H1 (cell line): ENCODE data around the gene SLC12A4. TPM values are rescaled to one million over a fixed set of nuclear protein-coding genes. Genes with fewer than 3 reads are reported as not detected.
"Not testable (repeated sequence)": the region's sequence is repeated elsewhere in the genome, so short reads cannot be mapped to it uniquely, and the experiment has no call there.

Experiments used
- CTCF ChIA-PET: fragments of 300-600 bp; sonication (Branson Sonifier 250); formaldehyde crosslinking; loops from one replicate; lab custom pipeline; 2021; ENCODE audit not compliant: partially characterized antibody; lab: Charles Lee
- POLR2A ChIA-PET: fragments of 300-600 bp; sonication (Branson Sonifier 250); formaldehyde crosslinking; loops from one replicate; lab custom pipeline; 2021; ENCODE audit warnings: inconsistent platforms; ENCODE audit not compliant: partially characterized antibody; lab: Charles Lee
- DNase-seq, 2 experiments: peaks; one replicate each; pipeline versions ENCODE4 v3.0.0 to v3.0.0-alpha.2; 2010 to 2022; ENCODE audit warnings: low spot score in 2 of 2, low read depth in 1 of 2, mixed read lengths in 1 of 2
- FAIRE-seq: peaks from 2 replicates; lab custom pipeline; 2011; peaks lifted over from hg19 to GRCh38; lab: Jason Lieb, UNC
- H2AFZ ChIP-seq: 2 replicates; pipeline ENCODE4 v1.8.1; 2012; ENCODE audit warnings: low read length, inconsistent platforms
- H2AK5ac ChIP-seq: 2 replicates; pipeline ENCODE4 v1.6.1; 2013; ENCODE audit warnings: low read depth, low read length
- H2BK120ac ChIP-seq: replicated peaks from 2 replicates; pipeline ENCODE3; 2013; ENCODE audit warnings: low read depth, low read length, inconsistent platforms
- H2BK12ac ChIP-seq: 2 replicates; pipeline ENCODE4 v1.6.1; 2013; ENCODE audit warnings: low read depth, low read length
- H2BK15ac ChIP-seq: 2 replicates; pipeline ENCODE4 v1.6.1; 2013; ENCODE audit warnings: low read length
- H2BK20ac ChIP-seq: 2 replicates; pipeline ENCODE4 v1.6.1; 2013; ENCODE audit warnings: low read length
- H2BK5ac ChIP-seq: 2 replicates; pipeline ENCODE4 v1.6.1; 2013; ENCODE audit warnings: low read depth, low read length
- H3K14ac ChIP-seq: 2 replicates; pipeline ENCODE4 v1.6.1; 2013; ENCODE audit warnings: inconsistent platforms; ENCODE audit not compliant: insufficient read length
- H3K18ac ChIP-seq: 2 replicates; pipeline ENCODE4 v1.6.1; 2013; ENCODE audit warnings: low read length; ENCODE audit errors: extremely low read depth
- H3K23ac ChIP-seq: 2 replicates; pipeline ENCODE4 v1.6.1; 2013; ENCODE audit warnings: inconsistent platforms; ENCODE audit not compliant: insufficient read length
- H3K23me2 ChIP-seq: 2 replicates; pipeline ENCODE4 v1.6.1; 2013; ENCODE audit warnings: low read depth, low read length
- H3K27ac ChIP-seq: 2 replicates; pipeline ENCODE4 v1.6.1; 2011; ENCODE audit warnings: low read depth, low read length, inconsistent platforms
- H3K27me3 ChIP-seq, 4 experiments: replicated peaks in 1 of 4; 1 replicate in 1 of 4; 2 replicates in 3 of 4; pipeline versions ENCODE4 v1.6.1 to v1.8.1; 2011 to 2013; ENCODE audit warnings: low read length in 3 of 4, mild to moderate bottlenecking in 3 of 4, inconsistent platforms in 2 of 4, mixed read lengths in 2 of 4, moderate library complexity in 1 of 4; ENCODE audit not compliant: control insufficient read depth in 3 of 4, insufficient read depth in 3 of 4; ENCODE audit errors: extremely low read depth in 1 of 4
- H3K36me3 ChIP-seq, 4 experiments: 2 replicates each; pipeline versions ENCODE4 v1.6.1 to v1.8.1; 2011 to 2013; ENCODE audit warnings: mild to moderate bottlenecking in 4 of 4, low read length in 3 of 4, moderate library complexity in 2 of 4, control low read depth in 1 of 4, inconsistent platforms in 1 of 4; ENCODE audit not compliant: insufficient read depth in 4 of 4, control insufficient read depth in 2 of 4
- H3K4ac ChIP-seq: replicated peaks from 2 replicates; pipeline ENCODE3; 2013; ENCODE audit warnings: low read length, low read depth, mixed read lengths, inconsistent platforms; ENCODE audit not compliant: insufficient read length
- H3K4me1 ChIP-seq, 4 experiments: replicated peaks in 1 of 4; 1 replicate in 1 of 4; 2 replicates in 3 of 4; pipeline versions ENCODE4 v1.6.1 to v1.8.1; 2011 to 2013; ENCODE audit warnings: low read length in 3 of 4, inconsistent platforms in 2 of 4, mixed read lengths in 1 of 4; ENCODE audit not compliant: insufficient read depth in 4 of 4, control insufficient read depth in 3 of 4
- H3K4me2 ChIP-seq, 2 experiments: 2 replicates each; pipeline versions ENCODE4 v1.6.1 to v1.8.1; 2011 to 2013; ENCODE audit warnings: low read depth in 2 of 2, low read length in 2 of 2, control low read depth in 1 of 2, inconsistent platforms in 1 of 2, mild to moderate bottlenecking in 1 of 2; ENCODE audit not compliant: insufficient read depth in 1 of 2
- H3K4me3 ChIP-seq, 4 experiments: fragments of 200-600, 300-600 bp in 1 of 4; sonication (generic), shearing (Covaris generic), sonication (Bioruptor Twin) in 1 of 4; 2 replicates each; pipeline versions ENCODE4 v1.5.1 to v1.8.1; 2011 to 2016; ENCODE audit warnings: low read length in 4 of 4, low read depth in 3 of 4, control low read depth in 2 of 4, inconsistent platforms in 2 of 4, mild to moderate bottlenecking in 2 of 4, mixed read lengths in 1 of 4, moderate library complexity in 1 of 4; ENCODE audit not compliant: insufficient read depth in 2 of 4; ENCODE audit errors: extremely low read depth in 1 of 4
- H3K56ac ChIP-seq: replicated peaks from 2 replicates; pipeline ENCODE3; 2013; ENCODE audit warnings: low read depth, mild to moderate bottlenecking, mixed read lengths, low read length, inconsistent platforms; ENCODE audit not compliant: insufficient read length
- H3K79me1 ChIP-seq: 2 replicates; pipeline ENCODE4 v1.6.1; 2013; ENCODE audit warnings: low read depth, low read length, control low read depth
- H3K79me2 ChIP-seq, 2 experiments: 2 replicates each; pipeline versions ENCODE4 v1.6.1 to v1.8.1; 2012 to 2013; ENCODE audit warnings: low read length in 2 of 2, mild to moderate bottlenecking in 2 of 2, inconsistent platforms in 1 of 2; ENCODE audit not compliant: insufficient read depth in 2 of 2, control insufficient read depth in 1 of 2
- H3K9ac ChIP-seq, 4 experiments: replicated peaks in 1 of 4; 1 replicate in 1 of 4; 2 replicates in 3 of 4; pipeline versions ENCODE4 v1.6.1 to v1.8.1; 2011 to 2013; ENCODE audit warnings: low read depth in 3 of 4, low read length in 3 of 4, control low read depth in 2 of 4, mild to moderate bottlenecking in 2 of 4, moderate library complexity in 2 of 4, inconsistent platforms in 1 of 4; ENCODE audit errors: extremely low read depth in 1 of 4
- H3K9me3 ChIP-seq, 2 experiments: 2 replicates each; pipeline versions ENCODE4 v1.6.1 to v1.8.1; 2012 to 2013; ENCODE audit warnings: mild to moderate bottlenecking in 2 of 2, moderate library complexity in 2 of 2, control low read depth in 1 of 2, inconsistent platforms in 1 of 2, low read depth in 1 of 2, low read length in 1 of 2, mixed read lengths in 1 of 2; ENCODE audit not compliant: insufficient read depth in 2 of 2
- H4K20me1 ChIP-seq, 2 experiments: replicated peaks in 1 of 2; 2 replicates each; pipeline versions ENCODE3 to v1.8.1; 2011 to 2013; ENCODE audit warnings: inconsistent platforms in 2 of 2, low read length in 2 of 2, mild to moderate bottlenecking in 1 of 2; ENCODE audit not compliant: insufficient read depth in 2 of 2, control insufficient read depth in 1 of 2
- H4K5ac ChIP-seq: 2 replicates; pipeline ENCODE4 v1.6.1; 2013; ENCODE audit warnings: low read length, low read depth, mixed read lengths, inconsistent platforms; ENCODE audit not compliant: insufficient read length
- H4K8ac ChIP-seq: 2 replicates; pipeline ENCODE4 v1.8.0; 2013; ENCODE audit warnings: mild to moderate bottlenecking, moderate library complexity, low read length, inconsistent platforms; ENCODE audit not compliant: insufficient read depth; ENCODE audit errors: extremely low read depth
- H4K91ac ChIP-seq: replicated peaks from 2 replicates; pipeline ENCODE3; 2013; ENCODE audit warnings: low read length, mixed read lengths, inconsistent platforms; ENCODE audit not compliant: insufficient read length
- WGBS, 2 experiments: shearing (Covaris generic) in 1 of 2; methylation state at CpG; one replicate each; pipeline versions ENCODE4 v1.1.6 to v1.1.7; 2013 to 2015; ENCODE audit warnings: low lambda C conversion rate in 2 of 2, mixed read lengths in 2 of 2, inconsistent platforms in 1 of 2, low coverage in 1 of 2, missing lambda C conversion rate in 1 of 2; ENCODE audit not compliant: insufficient replicate concordance in 2 of 2, insufficient coverage in 1 of 2, insufficient read length in 1 of 2; ENCODE audit errors: extremely low coverage in 1 of 2, missing lambda C conversion rate in 1 of 2; 5-methylcytosine and 5-hydroxymethylcytosine counted together
- polyA plus RNA-seq, 7 experiments: library from polyadenylated mRNA; depleted of rRNA in 3 of 7; stranded (reverse) in 5 of 7; unstranded in 2 of 7; fragments of >200 nt in 5 of 7; fragments of 200-250 nt in 2 of 7; gene quantifications; 1 replicate in 5 of 7; 2 replicates in 1 of 7; 4 replicates in 1 of 7; pipeline versions ENCODE4 v1.2.1 to v1.2.3, GENCODE V29; 2011 to 2013; ENCODE audit warnings: missing spikeins in 2 of 7, mixed read lengths in 2 of 7
- total RNA-seq: library from RNA; stranded (reverse); fragmentation: NEBNext Ultra II Directional; extraction: Animal tissue kit (Norgen Biotek cat#: 25700); gene quantifications from 2 replicates; pipeline ENCODE4 v1.2.1, GENCODE V29; 2021

The SLC12A4 gene
- total and polyA plus RNA-seq, 2 of the 8 experiments (the other 6 are each of a cell fraction or from before 2014, with no cell fraction given): 41.3 to 49.3 TPM

GRCh38 chr16:67972285-67972684 lies 3.8 kb upstream of the SLC12A4 start:
- H2BK12ac ChIP-seq, H3K79me2 ChIP-seq, DNase-seq, H3K27me3 ChIP-seq, H3K9me3 ChIP-seq, H3K4me2 ChIP-seq, H3K56ac ChIP-seq, H3K18ac ChIP-seq, H3K9ac ChIP-seq, POLR2A ChIA-PET, H3K4me3 ChIP-seq, H3K23ac ChIP-seq, H2BK15ac ChIP-seq, H3K14ac ChIP-seq, H2BK120ac ChIP-seq, FAIRE-seq, H4K5ac ChIP-seq, H3K27ac ChIP-seq, H4K91ac ChIP-seq, H3K4me1 ChIP-seq, H2BK20ac ChIP-seq, H3K4ac ChIP-seq, H2BK5ac ChIP-seq, H4K8ac ChIP-seq, H3K36me3 ChIP-seq, H2AK5ac ChIP-seq, H3K23me2 ChIP-seq, H3K79me1 ChIP-seq, H4K20me1 ChIP-seq, H2AFZ ChIP-seq: not testable (repeated sequence)
- WGBS, 2 experiments: 95% methylated on average over 7 of the region's 7 CpGs; no CpG with 5 or more reads in 1 of the 2 experiments
- CTCF ChIA-PET: interaction anchor here (1.3 to 5.2 kb wide), 5 partner anchors 9 to 93 kb away, joined by 3 to 27 read pairs (median 4); partner anchors contain the start of gene DPEP3
